Ishikawa (cell line): ENCODE measurements around the gene FOXP1.

Experiments used
- CEBPB ChIP-seq: IDR thresholded peaks from 2 replicates; pipeline ENCODE4 v1.6.1; 2012
- CREB1 ChIP-seq: IDR thresholded peaks from 2 replicates; pipeline ENCODE4 v1.6.1; 2012; ENCODE audit warnings: low read depth
- EGR1 ChIP-seq: IDR thresholded peaks from 2 replicates; pipeline ENCODE4 v1.6.1; 2012
- EP300 ChIP-seq: IDR thresholded peaks from 2 replicates; pipeline ENCODE4 v1.6.1; 2012; ENCODE audit warnings: borderline replicate concordance
- FOXM1 ChIP-seq: IDR thresholded peaks from 2 replicates; pipeline ENCODE4 v1.6.1; 2012; ENCODE audit warnings: low read depth, borderline replicate concordance
- MAX ChIP-seq: IDR thresholded peaks from 2 replicates; pipeline ENCODE4 v1.6.1; 2012
- NFIC ChIP-seq: IDR thresholded peaks from 2 replicates; pipeline ENCODE4 v1.6.1; 2012
- RAD21 ChIP-seq: IDR thresholded peaks from 2 replicates; pipeline ENCODE4 v1.6.1; 2012; ENCODE audit warnings: low read depth
- TAF1 ChIP-seq: IDR thresholded peaks from 2 replicates; pipeline ENCODE4 v1.6.1; 2012; ENCODE audit warnings: low read depth, mild to moderate bottlenecking
- TCF12 ChIP-seq: IDR thresholded peaks from 2 replicates; pipeline ENCODE4 v1.6.1; 2012; ENCODE audit warnings: low read depth
- TEAD4 ChIP-seq: IDR thresholded peaks from 2 replicates; pipeline ENCODE4 v1.6.1; 2012
- USF1 ChIP-seq: IDR thresholded peaks from 2 replicates; pipeline ENCODE4 v1.6.1; 2012
- YY1 ChIP-seq: IDR thresholded peaks from 2 replicates; pipeline ENCODE4 v1.6.1; 2012; ENCODE audit warnings: low read depth
- ZBTB7A ChIP-seq: IDR thresholded peaks from 2 replicates; pipeline ENCODE4 v1.6.1; 2012; ENCODE audit warnings: low read depth
- TF ChIP-seq, protein P1 (sequence below): IDR thresholded peaks from 2 replicates; pipeline ENCODE4 v1.6.1; 2012; ENCODE audit warnings: low read depth, mild to moderate bottlenecking

The FOXP1 gene

DNA sequence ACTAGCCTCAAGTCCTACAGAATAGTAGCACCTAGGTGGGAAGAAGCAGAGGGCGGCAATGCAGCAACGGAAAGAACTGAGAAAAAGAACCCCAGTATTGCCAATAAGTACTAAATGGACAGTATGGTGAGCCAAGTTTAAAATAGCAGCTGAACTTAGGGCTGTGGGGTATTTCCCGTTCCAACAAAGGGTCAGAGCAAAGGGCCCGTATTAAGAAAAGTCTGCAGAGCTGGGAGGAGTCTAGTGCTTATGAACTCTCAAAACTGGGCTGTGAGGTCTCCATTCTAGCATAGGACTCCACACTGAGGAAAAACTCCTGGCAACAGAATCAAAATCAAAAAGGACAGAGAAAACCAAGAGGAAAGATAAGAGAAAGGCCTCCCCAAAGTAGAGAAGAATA is 250.7 kb downstream of the FOXP1 start:
- TF ChIP-seq YY1: no peak
- TF ChIP-seq USF1: no peak
- TF ChIP-seq, protein P1, sequence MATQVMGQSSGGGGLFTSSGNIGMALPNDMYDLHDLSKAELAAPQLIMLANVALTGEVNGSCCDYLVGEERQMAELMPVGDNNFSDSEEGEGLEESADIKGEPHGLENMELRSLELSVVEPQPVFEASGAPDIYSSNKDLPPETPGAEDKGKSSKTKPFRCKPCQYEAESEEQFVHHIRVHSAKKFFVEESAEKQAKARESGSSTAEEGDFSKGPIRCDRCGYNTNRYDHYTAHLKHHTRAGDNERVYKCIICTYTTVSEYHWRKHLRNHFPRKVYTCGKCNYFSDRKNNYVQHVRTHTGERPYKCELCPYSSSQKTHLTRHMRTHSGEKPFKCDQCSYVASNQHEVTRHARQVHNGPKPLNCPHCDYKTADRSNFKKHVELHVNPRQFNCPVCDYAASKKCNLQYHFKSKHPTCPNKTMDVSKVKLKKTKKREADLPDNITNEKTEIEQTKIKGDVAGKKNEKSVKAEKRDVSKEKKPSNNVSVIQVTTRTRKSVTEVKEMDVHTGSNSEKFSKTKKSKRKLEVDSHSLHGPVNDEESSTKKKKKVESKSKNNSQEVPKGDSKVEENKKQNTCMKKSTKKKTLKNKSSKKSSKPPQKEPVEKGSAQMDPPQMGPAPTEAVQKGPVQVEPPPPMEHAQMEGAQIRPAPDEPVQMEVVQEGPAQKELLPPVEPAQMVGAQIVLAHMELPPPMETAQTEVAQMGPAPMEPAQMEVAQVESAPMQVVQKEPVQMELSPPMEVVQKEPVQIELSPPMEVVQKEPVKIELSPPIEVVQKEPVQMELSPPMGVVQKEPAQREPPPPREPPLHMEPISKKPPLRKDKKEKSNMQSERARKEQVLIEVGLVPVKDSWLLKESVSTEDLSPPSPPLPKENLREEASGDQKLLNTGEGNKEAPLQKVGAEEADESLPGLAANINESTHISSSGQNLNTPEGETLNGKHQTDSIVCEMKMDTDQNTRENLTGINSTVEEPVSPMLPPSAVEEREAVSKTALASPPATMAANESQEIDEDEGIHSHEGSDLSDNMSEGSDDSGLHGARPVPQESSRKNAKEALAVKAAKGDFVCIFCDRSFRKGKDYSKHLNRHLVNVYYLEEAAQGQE: no peak
- TF ChIP-seq TAF1: no peak

- TF ChIP-seq CREB1 (no peak), TAF1 (no peak), YY1 (no peak), MAX (no peak), RAD21 (no peak), NFIC (no peak), EGR1 (no peak), ZBTB7A (no peak), TCF12 (no peak), TEAD4 (no peak), FOXM1 (no peak), CEBPB (no peak), USF1 (no peak)
- TF ChIP-seq, protein P1: no peak
Observed at GRCh38 chr3:71330909-71331308, 252.6 kb downstream of the FOXP1 start.

DNA sequence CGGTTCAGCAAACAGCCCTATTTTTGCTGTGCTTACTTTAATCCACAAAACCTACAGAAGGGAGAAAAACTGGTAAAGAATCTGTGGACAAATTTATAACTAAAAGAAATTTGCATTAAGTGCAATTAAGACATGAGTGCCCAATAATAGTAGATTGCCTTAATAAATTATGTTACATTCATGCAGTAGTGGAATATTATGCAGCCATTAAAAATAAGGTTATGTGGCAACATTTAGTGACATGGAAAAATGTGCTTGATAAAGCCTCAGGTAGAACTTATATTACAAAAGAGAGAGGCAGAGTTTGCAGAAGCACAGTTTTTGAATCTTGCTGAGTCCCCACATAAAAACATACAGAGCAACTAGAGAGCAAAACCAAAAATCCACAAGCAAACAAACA is 253.0 kb downstream of the FOXP1 start:
- TF ChIP-seq CEBPB: no peak
- no peak for TF ChIP-seq EP300
- no peak for TF ChIP-seq YY1
- TF ChIP-seq TAF1: no peak
- TF ChIP-seq EGR1: no peak
- no peak for TF ChIP-seq CREB1
- no peak for TF ChIP-seq NFIC
- no peak for TF ChIP-seq ZBTB7A
- no peak for TF ChIP-seq RAD21
- TF ChIP-seq USF1: no peak
- TF ChIP-seq, protein P1: no peak
- TF ChIP-seq MAX: no peak
- TF ChIP-seq FOXM1: no peak
- TF ChIP-seq TEAD4: no peak
- no peak for TF ChIP-seq TCF12

DNA sequence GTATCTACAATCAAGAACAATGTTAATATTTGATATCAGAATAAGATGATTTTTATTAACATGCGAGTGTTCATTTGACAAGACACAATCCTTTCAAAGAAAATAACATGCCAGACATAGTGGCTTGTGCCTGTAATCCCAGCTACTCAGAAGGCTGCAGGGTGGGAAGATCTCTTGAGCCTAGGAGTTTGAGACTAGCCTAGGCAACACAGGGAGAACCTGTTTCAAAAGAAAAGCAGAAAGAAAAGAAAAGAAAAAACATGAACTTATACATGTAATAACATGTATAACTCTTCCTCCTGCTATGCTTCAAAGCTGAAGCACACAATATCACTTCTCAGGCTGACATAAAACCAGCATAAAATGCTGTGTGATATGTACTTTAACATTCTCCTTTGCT is 253.7 kb downstream of the FOXP1 start:
- TF ChIP-seq USF1: no peak
- no peak for TF ChIP-seq ZBTB7A
- TF ChIP-seq FOXM1: no peak
- no peak for TF ChIP-seq NFIC
- TF ChIP-seq CREB1: no peak
- TF ChIP-seq, protein P1: no peak
- TF ChIP-seq EP300: no peak
- no peak for TF ChIP-seq TCF12
- TF ChIP-seq TAF1: no peak
- TF ChIP-seq TEAD4: no peak
- TF ChIP-seq EGR1: no peak
- no peak for TF ChIP-seq CEBPB
- TF ChIP-seq YY1: no peak
- TF ChIP-seq MAX: no peak
- TF ChIP-seq RAD21: no peak
